ENCODE results near the gene PAK2.
"Not testable (repeated sequence)": the region's sequence is repeated elsewhere in the genome, so short reads cannot be mapped to it uniquely, and the experiment has no call there.

DNA sequence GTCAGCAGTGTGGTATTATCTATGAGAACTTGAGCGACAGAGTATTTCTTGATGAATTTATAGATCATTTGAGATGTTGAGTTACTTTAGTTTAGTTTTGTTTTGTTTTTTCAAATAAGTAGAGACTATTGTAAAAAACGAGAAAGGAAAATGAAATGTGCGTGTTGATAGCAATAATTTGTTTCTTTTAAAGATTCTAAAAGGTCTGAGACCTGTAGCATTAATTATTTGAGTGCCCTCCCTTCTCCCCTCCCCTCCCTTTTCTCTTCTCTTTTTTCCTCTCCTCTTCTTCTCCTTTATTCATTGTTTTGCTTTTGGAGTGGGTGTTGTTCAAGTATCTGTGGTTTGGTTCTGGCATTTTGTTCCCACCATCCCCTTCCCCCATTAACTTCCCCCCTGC lies 90.0 kb downstream of the PAK2 start:
- TF ChIP-seq, protein P1, sequence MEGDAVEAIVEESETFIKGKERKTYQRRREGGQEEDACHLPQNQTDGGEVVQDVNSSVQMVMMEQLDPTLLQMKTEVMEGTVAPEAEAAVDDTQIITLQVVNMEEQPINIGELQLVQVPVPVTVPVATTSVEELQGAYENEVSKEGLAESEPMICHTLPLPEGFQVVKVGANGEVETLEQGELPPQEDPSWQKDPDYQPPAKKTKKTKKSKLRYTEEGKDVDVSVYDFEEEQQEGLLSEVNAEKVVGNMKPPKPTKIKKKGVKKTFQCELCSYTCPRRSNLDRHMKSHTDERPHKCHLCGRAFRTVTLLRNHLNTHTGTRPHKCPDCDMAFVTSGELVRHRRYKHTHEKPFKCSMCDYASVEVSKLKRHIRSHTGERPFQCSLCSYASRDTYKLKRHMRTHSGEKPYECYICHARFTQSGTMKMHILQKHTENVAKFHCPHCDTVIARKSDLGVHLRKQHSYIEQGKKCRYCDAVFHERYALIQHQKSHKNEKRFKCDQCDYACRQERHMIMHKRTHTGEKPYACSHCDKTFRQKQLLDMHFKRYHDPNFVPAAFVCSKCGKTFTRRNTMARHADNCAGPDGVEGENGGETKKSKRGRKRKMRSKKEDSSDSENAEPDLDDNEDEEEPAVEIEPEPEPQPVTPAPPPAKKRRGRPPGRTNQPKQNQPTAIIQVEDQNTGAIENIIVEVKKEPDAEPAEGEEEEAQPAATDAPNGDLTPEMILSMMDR (IDR thresholded peaks at IDR 0.05; ENCODE audit: insufficient read depth, low read length) = not testable (repeated sequence)
- not testable (repeated sequence) for TF ChIP-seq POLR2AphosphoS5 (IDR thresholded peaks at IDR 0.05; ENCODE audit: low read depth)
- TF ChIP-seq, protein P2, sequence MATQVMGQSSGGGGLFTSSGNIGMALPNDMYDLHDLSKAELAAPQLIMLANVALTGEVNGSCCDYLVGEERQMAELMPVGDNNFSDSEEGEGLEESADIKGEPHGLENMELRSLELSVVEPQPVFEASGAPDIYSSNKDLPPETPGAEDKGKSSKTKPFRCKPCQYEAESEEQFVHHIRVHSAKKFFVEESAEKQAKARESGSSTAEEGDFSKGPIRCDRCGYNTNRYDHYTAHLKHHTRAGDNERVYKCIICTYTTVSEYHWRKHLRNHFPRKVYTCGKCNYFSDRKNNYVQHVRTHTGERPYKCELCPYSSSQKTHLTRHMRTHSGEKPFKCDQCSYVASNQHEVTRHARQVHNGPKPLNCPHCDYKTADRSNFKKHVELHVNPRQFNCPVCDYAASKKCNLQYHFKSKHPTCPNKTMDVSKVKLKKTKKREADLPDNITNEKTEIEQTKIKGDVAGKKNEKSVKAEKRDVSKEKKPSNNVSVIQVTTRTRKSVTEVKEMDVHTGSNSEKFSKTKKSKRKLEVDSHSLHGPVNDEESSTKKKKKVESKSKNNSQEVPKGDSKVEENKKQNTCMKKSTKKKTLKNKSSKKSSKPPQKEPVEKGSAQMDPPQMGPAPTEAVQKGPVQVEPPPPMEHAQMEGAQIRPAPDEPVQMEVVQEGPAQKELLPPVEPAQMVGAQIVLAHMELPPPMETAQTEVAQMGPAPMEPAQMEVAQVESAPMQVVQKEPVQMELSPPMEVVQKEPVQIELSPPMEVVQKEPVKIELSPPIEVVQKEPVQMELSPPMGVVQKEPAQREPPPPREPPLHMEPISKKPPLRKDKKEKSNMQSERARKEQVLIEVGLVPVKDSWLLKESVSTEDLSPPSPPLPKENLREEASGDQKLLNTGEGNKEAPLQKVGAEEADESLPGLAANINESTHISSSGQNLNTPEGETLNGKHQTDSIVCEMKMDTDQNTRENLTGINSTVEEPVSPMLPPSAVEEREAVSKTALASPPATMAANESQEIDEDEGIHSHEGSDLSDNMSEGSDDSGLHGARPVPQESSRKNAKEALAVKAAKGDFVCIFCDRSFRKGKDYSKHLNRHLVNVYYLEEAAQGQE (IDR thresholded peaks at IDR 0.05; ENCODE audit: insufficient replicate concordance, low read depth) = not testable (repeated sequence)

All from HL-60 (cell line).